ENCODE measurements around the gene HTR2A.

GRCh38 chr13:46913757-46914156, 16.9 kb upstream of the HTR2A start:
- no peak for TF ChIP-seq CTCF (IDR thresholded peaks at IDR 0.05)
- no peak for TF ChIP-seq REST (IDR thresholded peaks at IDR 0.05; ENCODE audit: insufficient read depth in 1 of 2, low read depth in 2 of 2, low read length in 1 of 2)
- TF ChIP-seq SIN3A (IDR thresholded peaks at IDR 0.05; ENCODE audit: borderline replicate concordance, insufficient read depth, low read depth, low read length), result no peak
